Measurements from ENCODE around the gene MRPL12.

- TF ChIP-seq EZH2 (IDR thresholded peaks at IDR 0.05; ENCODE audit: insufficient read depth, poor library complexity, severe bottlenecking) = no peak
- TF ChIP-seq EZH2phosphoT487 (IDR thresholded peaks at IDR 0.05; ENCODE audit: insufficient read depth, low read depth) = no peak
Measured at GRCh38 chr17:81656835-81657234, 46.3 kb upstream of the MRPL12 start.

Measured in GM23248 (cell line).